ENCODE data around the gene RUVBL2. TPM values are rescaled to one million over a fixed set of nuclear protein-coding genes. Genes with fewer than 3 reads are reported as not detected.
"Not testable (repeated sequence)": the region's sequence is repeated elsewhere in the genome, so short reads cannot be mapped to it uniquely, and the experiment has no call there.

RUVBL2 gene
- total RNA-seq, 1 experiment from 2014 or later, result 270 TPM

GRCh38 chr19:49056101-49056901 lies 62.6 kb downstream of the RUVBL2 start (continued):
- TF ChIP-seq TCF7L2 (IDR thresholded peaks at IDR 0.05; ENCODE audit: borderline replicate concordance, extremely low read depth, insufficient read depth, insufficient read length) (no peak), CEBPB (IDR thresholded peaks at IDR 0.05; ENCODE audit: low read depth) (no peak), ELF1 (IDR thresholded peaks at IDR 0.05; ENCODE audit: borderline replicate concordance, low read depth) (no peak), JUND (IDR thresholded peaks at IDR 0.05) (no peak), EZH2 (IDR thresholded peaks at IDR 0.05) (no peak), CBX3 (IDR thresholded peaks at IDR 0.05; ENCODE audit: low read depth) (no peak)

GRCh38 chr19:49056902-49057596 lies 63.4 kb downstream of the RUVBL2 start:
- H3K9ac ChIP-seq (ENCODE audit: low read length), result peak overlapping the region; percentile 73
- RAD21 ChIA-PET (ENCODE audit: low non-redundant PET in 1 of 2, low total read pairs in 2 of 2, uncharacterized antibody in 2 of 2, unreplicated experiment in 2 of 2); H3K9me3 ChIP-seq (ENCODE audit: control insufficient read depth in 1 of 2, insufficient read depth in 1 of 2, low read depth in 1 of 2, low read length in 2 of 2); H4K20me1 ChIP-seq (ENCODE audit: insufficient read depth); H3K9me2 ChIP-seq (ENCODE audit: insufficient read depth); H3K27me3 ChIP-seq (ENCODE audit: insufficient read depth, low read length); DNase-seq (ENCODE audit: low read depth, low spot score); intact Hi-C loops (cut with micrococcal nuclease); H2AFZ ChIP-seq (ENCODE audit: low read depth, low read length, poor library complexity, severe bottlenecking); H3K36me3 ChIP-seq (ENCODE audit: control insufficient read depth in 1 of 2, insufficient read depth in 2 of 2, low read length in 2 of 2); H3K79me2 ChIP-seq (ENCODE audit: insufficient read depth, low read length): not testable (repeated sequence)
- peaks cover 17 to 61% of the 10 kb centered on the region in 2 experiments for H3K4me1 ChIP-seq (ENCODE audit: control insufficient read depth in 1 of 2, insufficient read depth in 2 of 2, low read length in 2 of 2)
- TSS peak; percentile 52 for BruUV-seq (replicated peaks)
- peak overlapping the region; percentile 81 for H3K4me2 ChIP-seq (ENCODE audit: low read length)
- peak overlapping the region; percentile 65 to 67 for H3K4me3 ChIP-seq (replicated peaks in 1 of 2; ENCODE audit: low read depth in 1 of 2, low read length in 2 of 2)
- ChIA-PET CTCF (interaction anchor here (0.8 to 4.1 kb wide), 8 partner anchors 17 to 64 kb away, joined by 3 to 20 read pairs (median 4); partner anchors contain the start of genes CGB2, GYS1 and RUVBL2), POLR2A (interaction anchor here (1.2 to 1.7 kb wide), 3 partner anchors 14 to 64 kb away, joined by 4 read pairs; partner anchors contain the start of genes GYS1 and RUVBL2)
- peak overlapping the region; percentile 81 for H3K27ac ChIP-seq (ENCODE audit: low read depth, low read length)
- peak; percentile 19 for ATAC-seq
